Suprapubic skin (tissue), 4 donors: ENCODE results near the gene ITPR2.

Experiments used
- CTCF ChIP-seq, 2 donors: fragments of 200-600 bp in 1 of 2; fragments of 450-650 bp in 1 of 2; sonication (generic) in 1 of 2; IDR thresholded peaks; one replicate each; pipeline ENCODE4 v1.5.1; 2016 to 2019; ENCODE audit warnings: antibody characterized with exemption in 2 of 2, mild to moderate bottlenecking in 1 of 2, moderate library complexity in 1 of 2
- POLR2A ChIP-seq, 2 donors: fragments of 450-650 bp; IDR thresholded peaks; one replicate each; pipeline ENCODE4 v1.6.1; 2017; ENCODE audit warnings: antibody characterized with exemption in 2 of 2, mild to moderate bottlenecking in 2 of 2, moderate library complexity in 2 of 2
- POLR2AphosphoS5 ChIP-seq, 3 donors: sonication (generic); formaldehyde crosslinking; IDR thresholded peaks; one replicate each; pipeline ENCODE4 v1.6.1; 2017; ENCODE audit warnings: antibody characterized with exemption in 3 of 3

DNA sequence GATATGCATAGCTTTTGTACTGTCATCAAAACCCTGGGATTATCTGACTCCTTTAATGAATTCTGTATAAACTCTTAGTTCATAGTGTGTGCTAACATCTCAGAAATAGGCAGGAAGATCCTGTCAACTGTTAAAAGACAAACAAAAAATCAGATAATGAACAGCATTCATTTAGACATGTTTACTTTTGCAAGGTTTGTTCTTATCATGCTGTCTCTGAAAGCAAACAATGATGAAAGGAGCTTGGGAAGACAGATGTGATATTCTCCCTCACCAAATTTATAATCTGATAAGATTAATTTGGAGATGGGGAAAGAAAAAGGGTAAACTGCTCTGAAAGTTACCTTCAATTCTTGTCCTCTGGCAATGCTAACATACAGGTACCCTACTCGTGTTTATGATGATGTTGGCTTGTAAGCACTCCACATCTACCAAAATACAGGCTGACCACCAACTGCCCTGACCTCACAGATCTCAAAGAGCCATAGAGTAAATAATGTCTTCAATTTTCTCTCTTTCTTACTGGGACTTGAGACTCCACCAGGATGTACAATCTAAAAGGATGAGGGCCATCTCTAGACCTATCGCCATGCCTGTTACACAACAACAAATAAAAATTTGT, 403.8 kb downstream of the ITPR2 start:
- TF ChIP-seq POLR2A (IDR thresholded peaks at IDR 0.05) (no peak), CTCF (IDR thresholded peaks at IDR 0.05) (no peak), POLR2AphosphoS5 (IDR thresholded peaks at IDR 0.05) (no peak)
